Upper lobe of right lung (tissue), 1 donor: ENCODE results near the gene ABR. TPM values are rescaled to one million over a fixed set of nuclear protein-coding genes. Genes with fewer than 3 reads are reported as not detected.

Experiments used
- ATAC-seq: fragments of 200-7000 bp; cut with Tn5 transposase; one replicate; pipeline ENCODE4 v1.9.1; 2020; ENCODE audit warnings: mild to moderate bottlenecking, moderate library complexity
- DNase-seq: peaks from one replicate; pipeline ENCODE4 v3.0.0-alpha.2; 2020
- H3K27ac ChIP-seq: fragments of 200-600 bp; one replicate; pipeline ENCODE4 v1.8.0; 2022
- H3K27me3 ChIP-seq: fragments of 200-600 bp; one replicate; pipeline ENCODE4 v1.8.0; 2022; ENCODE audit warnings: mild to moderate bottlenecking
- H3K36me3 ChIP-seq: fragments of 200-600 bp; one replicate; pipeline ENCODE4 v1.8.0; 2022
- H3K4me1 ChIP-seq: fragments of 200-600 bp; one replicate; pipeline ENCODE4 v1.8.0; 2022
- H3K4me3 ChIP-seq: fragments of 200-600 bp; one replicate; pipeline ENCODE4 v1.8.0; 2022; ENCODE audit warnings: mild to moderate bottlenecking
- H3K9me3 ChIP-seq: fragments of 200-600 bp; one replicate; pipeline ENCODE4 v1.8.0; 2022
- intact Hi-C: fragments of 100-400 bp; cut with DNase I; formaldehyde crosslinking; loops from one replicate; pipeline ENCODE4 v1.11.0; 2022
- total RNA-seq: library from RNA; stranded (reverse); fragmentation: NEBNext Ultra II Directional; extraction: Animal tissue kit (Norgen Biotek cat#: 25700); gene quantifications from one replicate; pipeline ENCODE4 v1.2.1, GENCODE V29; 2021
- TF ChIP-seq, protein P1 (sequence below): fragments of 200-600 bp; IDR thresholded peaks from one replicate; pipeline ENCODE4 v1.8.0; 2022; ENCODE audit warnings: antibody characterized with exemption
- donor health status: DM: no; HTN: yes; CAD: no; lungs with severe emphysema.

Gene ABR
- total RNA-seq, 1 donor from 2014 or later = 185 TPM

- DNase-seq (no peak), ATAC-seq (no peak)
- intact Hi-C loops = no loop called here
- Histone ChIP-seq H3K36me3 (peaks cover 81% of the 10 kb centered on the region), H3K4me1 (peaks cover 29% of the 10 kb centered on the region), H3K27me3 (no peaks in the 10 kb centered on the region), H3K4me3 (no peak overlapping the region), H3K27ac (peak overlapping the region; percentile 75), H3K9me3 (no peaks in the 10 kb centered on the region)
- TF ChIP-seq, protein P1, sequence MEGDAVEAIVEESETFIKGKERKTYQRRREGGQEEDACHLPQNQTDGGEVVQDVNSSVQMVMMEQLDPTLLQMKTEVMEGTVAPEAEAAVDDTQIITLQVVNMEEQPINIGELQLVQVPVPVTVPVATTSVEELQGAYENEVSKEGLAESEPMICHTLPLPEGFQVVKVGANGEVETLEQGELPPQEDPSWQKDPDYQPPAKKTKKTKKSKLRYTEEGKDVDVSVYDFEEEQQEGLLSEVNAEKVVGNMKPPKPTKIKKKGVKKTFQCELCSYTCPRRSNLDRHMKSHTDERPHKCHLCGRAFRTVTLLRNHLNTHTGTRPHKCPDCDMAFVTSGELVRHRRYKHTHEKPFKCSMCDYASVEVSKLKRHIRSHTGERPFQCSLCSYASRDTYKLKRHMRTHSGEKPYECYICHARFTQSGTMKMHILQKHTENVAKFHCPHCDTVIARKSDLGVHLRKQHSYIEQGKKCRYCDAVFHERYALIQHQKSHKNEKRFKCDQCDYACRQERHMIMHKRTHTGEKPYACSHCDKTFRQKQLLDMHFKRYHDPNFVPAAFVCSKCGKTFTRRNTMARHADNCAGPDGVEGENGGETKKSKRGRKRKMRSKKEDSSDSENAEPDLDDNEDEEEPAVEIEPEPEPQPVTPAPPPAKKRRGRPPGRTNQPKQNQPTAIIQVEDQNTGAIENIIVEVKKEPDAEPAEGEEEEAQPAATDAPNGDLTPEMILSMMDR = no peak
These were observed 170.3 kb downstream of the ABR start for GRCh38 chr17:1009229-1010085.

DNA sequence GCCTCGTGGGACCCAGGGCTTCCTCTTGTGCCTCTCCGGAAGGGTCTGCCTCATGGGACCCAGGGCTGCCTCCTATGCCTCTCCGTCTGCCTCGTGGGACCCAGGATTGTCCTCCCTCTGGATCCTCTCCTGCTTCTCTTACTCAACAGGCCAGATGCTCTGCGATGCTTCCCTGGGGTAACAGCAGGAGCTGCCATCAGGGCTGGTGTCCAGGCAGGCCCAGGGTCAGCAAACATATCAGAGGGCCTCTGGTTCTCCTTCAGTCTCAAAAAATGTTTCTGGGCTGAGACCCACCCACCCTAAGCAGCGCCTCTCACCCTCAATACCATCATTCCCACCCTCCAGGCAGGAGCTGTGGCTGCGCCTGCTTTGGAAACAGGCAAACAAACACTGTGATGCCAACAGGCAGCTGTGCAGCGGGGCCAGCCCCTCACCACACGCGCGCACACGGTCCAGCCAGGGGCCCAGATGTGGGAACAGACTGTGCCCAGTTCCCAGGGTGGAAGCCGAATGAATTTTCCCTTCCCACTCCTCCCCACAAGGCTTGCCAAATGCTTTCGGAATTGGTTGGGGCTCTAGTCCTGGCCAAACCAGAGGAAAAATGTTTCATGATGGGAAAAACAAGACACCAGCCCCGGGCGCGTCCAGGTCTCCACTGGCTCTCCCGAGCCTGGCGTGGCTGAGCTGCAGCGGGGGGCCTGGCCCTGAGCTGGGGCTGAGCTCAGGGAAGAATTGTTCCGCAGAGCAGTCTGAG, 171.6 kb downstream of the ABR start:
- Histone ChIP-seq H3K4me1 (peaks cover 37% of the 10 kb centered on the region), H3K36me3 (peaks cover 93% of the 10 kb centered on the region), H3K4me3 (no peak overlapping the region), H3K27ac (peak overlapping the region; percentile 75), H3K27me3 (no peaks in the 10 kb centered on the region), H3K9me3 (no peaks in the 10 kb centered on the region)
- no peak for ATAC-seq
- no peak for DNase-seq
- intact Hi-C loops = no loop called here
- TF ChIP-seq, protein P1 = no peak

- peak overlapping the region; percentile 75 for H3K27ac ChIP-seq
- no peak for DNase-seq
- peaks cover 93% of the 10 kb centered on the region for H3K36me3 ChIP-seq
- H3K27me3 ChIP-seq = no peaks in the 10 kb centered on the region
- intact Hi-C loops = no loop called here
- H3K4me1 ChIP-seq = peaks cover 44% of the 10 kb centered on the region
- TF ChIP-seq, protein P1 = no peak
- no peak overlapping the region for H3K4me3 ChIP-seq
- ATAC-seq = no peak
- H3K9me3 ChIP-seq = no peaks in the 10 kb centered on the region
These were observed 172.3 kb downstream of the ABR start for GRCh38 chr17:1007310-1008007.

- Histone ChIP-seq H3K27me3 (no peaks in the 10 kb centered on the region), H3K9me3 (no peaks in the 10 kb centered on the region), H3K36me3 (peaks cover 90% of the 10 kb centered on the region), H3K4me3 (no peak overlapping the region), H3K4me1 (peaks cover 56% of the 10 kb centered on the region), H3K27ac (peak overlapping the region; percentile 73)
- ATAC-seq = no peak
- TF ChIP-seq, protein P1 = no peak
- DNase-seq = no peak
- intact Hi-C loops = no loop called here
These were observed 173.7 kb downstream of the ABR start for GRCh38 chr17:1006054-1006453.

GRCh38 chr17:1005361-1005946, 174.3 kb downstream of the ABR start:
- Histone ChIP-seq H3K36me3 (peaks cover 90% of the 10 kb centered on the region), H3K4me1 (peaks cover 62% of the 10 kb centered on the region), H3K9me3 (no peaks in the 10 kb centered on the region), H3K27ac (peak overlapping the region; percentile 73), H3K27me3 (no peaks in the 10 kb centered on the region), H3K4me3 (no peak overlapping the region)
- intact Hi-C loops = no loop called here
- DNase-seq (no peak), ATAC-seq (no peak)
- TF ChIP-seq, protein P1 = no peak
